Left cardiac atrium (tissue), 4 donors: Measurements from ENCODE around the gene TFIP11. TPM values are rescaled to one million over a fixed set of nuclear protein-coding genes. Genes with fewer than 3 reads are reported as not detected.
"Not testable (repeated sequence)": the region's sequence is repeated elsewhere in the genome, so short reads cannot be mapped to it uniquely, and the experiment has no call there.

ENCODE experiments used
- ATAC-seq, 2 donors: fragments of 200-7000 bp; cut with Tn5 transposase; one replicate each; pipeline ENCODE4 v1.9.1; 2020; ENCODE audit warnings: mild to moderate bottlenecking in 2 of 2, moderate library complexity in 2 of 2
- DNase-seq: peaks from one replicate; pipeline ENCODE4 v3.0.0-alpha.2; 2020
- intact Hi-C, 2 donors: fragments of 100-400 bp; cut with DNase I; formaldehyde crosslinking; loops; one replicate each; pipeline versions ENCODE4 v1.14.1 to v1.15.1; 2022 to 2023
- total RNA-seq, 2 donors: library from RNA; stranded (reverse); fragmentation: NEBNext Ultra II Directional; extraction: Animal tissue kit (Norgen Biotek cat#: 25700); gene quantifications; one replicate each; pipeline ENCODE4 v1.2.1, GENCODE V29; 2021
- donor health status: DM: no; HTN: yes; CAD: no.
- donor health status: DM: no; HTN: yes; CAD: no; lungs with severe emphysema.
- donor health status: DM: yes; HTN: yes; CAD: no.
- donor health status: Dilated cardiomyopathy.

The TFIP11 gene
- total RNA-seq, 2 donors from 2014 or later, result 19.9 to 20.4 TPM

DNA sequence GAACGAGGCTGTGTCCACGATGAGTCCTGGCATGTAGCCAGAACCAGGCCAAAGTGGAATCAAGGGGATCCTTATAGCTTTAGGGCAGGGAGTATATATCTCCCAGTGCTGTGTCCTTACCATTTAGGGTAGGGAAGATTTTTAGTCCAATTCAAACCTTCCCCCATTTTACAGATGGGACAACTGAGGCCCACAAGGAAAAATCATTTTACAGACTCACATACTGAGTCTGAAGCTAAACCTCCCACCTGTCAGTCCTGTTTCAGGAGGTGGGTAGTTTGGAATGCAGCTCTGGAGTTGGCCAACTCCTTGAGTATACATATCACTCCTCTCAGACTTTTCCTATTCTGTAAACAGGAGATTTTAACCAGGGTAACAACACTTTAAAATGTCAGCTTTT lies 33.1 kb upstream of the TFIP11 start:
- intact Hi-C loops, result no loop called here
- ATAC-seq (no peak), DNase-seq (no peak)

DNA sequence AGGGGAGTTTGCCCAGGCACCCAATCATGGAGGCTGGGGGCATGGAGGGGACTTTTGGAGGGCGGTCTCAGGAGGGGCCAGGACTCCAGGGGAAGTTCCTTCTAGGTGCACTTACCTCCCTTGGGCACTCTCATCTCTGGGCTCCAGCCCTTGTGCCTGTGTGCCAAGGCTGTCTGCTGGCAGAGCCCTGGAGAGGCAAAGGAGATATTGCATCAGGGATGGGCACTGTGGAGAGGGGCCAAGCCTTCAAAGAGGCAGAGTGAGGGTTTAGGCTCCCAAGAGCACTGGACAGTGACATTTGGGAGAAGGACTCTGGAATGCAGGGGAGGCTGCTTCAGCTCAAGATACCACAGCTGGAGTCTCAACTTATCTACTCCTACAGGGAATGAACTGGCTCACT lies 32.2 kb upstream of the TFIP11 start:
- DNase-seq, result no peak
- intact Hi-C loops, result no loop called here
- ATAC-seq, result peak in 1 of 2 donors; percentile 50

DNA sequence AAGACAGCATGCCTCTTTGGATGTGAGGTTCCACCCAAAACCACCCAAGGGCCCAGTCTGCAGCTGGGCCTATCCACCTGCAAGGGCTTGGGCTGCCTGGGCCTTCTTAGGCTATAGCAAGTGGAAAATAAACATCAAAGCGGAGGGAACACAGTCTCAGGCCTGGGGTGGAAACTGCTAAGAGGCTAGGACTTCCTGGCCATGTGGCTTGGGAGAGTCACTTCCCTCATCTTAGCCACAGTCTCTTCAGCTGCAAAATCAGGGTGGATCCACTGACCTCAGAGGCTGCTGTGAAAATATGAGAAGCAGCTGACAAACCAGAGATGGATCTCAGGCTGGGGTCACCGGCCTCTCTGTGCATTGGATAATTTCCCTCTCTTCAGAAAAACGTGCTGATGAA lies 30.6 kb upstream of the TFIP11 start:
- ATAC-seq, result peak in 1 of 2 donors; percentile 48
- intact Hi-C loops, result no loop called here
- DNase-seq, result no peak

DNA sequence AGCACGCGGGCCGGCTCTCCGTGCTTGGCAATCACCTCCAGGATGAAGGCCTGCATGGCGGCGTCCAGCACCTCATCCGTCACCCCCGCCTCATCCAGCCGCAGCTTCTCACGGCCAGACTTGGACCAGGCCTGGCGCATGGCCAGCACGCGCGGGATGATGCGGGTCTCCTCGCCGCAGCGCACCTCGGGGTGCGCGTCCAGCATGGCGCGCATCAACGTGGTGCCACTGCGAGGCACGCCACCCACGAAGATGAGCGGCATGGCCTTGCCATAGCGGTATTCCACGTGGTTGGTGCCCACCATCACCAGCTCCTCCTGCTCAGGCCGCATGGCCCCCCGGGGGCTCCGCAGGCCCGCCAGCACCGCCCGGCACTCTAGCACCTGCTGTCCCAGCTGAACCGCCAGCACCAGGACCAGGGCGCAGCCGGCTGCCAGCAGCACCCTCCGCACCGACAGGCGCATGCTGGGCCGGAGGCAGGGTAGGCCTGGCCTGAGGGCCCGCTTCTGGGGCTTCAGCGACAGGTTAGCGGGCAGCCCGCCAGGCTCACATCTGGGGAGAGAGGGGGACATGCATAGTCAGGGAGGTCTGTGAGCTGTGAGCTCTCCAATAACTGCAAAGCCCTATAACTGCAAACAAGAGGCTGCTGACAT lies 29.0 kb upstream of the TFIP11 start:
- DNase-seq, result no peak
- ATAC-seq, result no peak
- intact Hi-C loops, result no loop called here

DNA sequence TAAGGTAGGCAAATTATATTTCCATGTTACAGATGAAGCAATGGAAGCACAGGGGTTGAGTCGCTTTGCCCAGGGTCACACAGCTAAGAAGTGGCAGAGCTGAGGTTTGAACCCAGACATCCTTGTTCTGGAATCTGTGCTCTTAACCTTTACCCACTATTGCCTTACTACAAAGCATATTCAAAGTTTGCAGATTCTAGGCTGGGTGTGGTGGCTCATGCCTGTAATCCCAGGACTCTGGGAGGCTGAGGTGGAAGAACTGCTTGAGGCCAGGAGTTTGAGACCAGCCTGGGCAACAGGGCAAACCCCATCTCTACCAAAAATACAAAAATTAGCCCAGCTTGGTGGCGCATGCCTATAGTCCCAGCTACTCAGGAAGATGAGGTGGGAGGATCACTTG lies 27.8 kb upstream of the TFIP11 start:
- intact Hi-C loops, result no loop called here
- no peak for DNase-seq
- no peak for ATAC-seq

GRCh38 chr22:26536762-26537134 lies 24.5 kb upstream of the TFIP11 start:
- no peak for DNase-seq
- ATAC-seq, result no peak
- intact Hi-C loops, result no loop called here

- intact Hi-C loops, result no loop called here
- ATAC-seq, result no peak
- no peak for DNase-seq
These were observed 23.9 kb upstream of the TFIP11 start for GRCh38 chr22:26536056-26536761.

GRCh38 chr22:26535603-26535908 lies 23.3 kb upstream of the TFIP11 start:
- ATAC-seq (no peak), DNase-seq (no peak)
- intact Hi-C loops, result no loop called here

GRCh38 chr22:26534874-26535602 lies 22.8 kb upstream of the TFIP11 start:
- ATAC-seq (no peak), DNase-seq (no peak)
- intact Hi-C loops, result no loop called here

DNA sequence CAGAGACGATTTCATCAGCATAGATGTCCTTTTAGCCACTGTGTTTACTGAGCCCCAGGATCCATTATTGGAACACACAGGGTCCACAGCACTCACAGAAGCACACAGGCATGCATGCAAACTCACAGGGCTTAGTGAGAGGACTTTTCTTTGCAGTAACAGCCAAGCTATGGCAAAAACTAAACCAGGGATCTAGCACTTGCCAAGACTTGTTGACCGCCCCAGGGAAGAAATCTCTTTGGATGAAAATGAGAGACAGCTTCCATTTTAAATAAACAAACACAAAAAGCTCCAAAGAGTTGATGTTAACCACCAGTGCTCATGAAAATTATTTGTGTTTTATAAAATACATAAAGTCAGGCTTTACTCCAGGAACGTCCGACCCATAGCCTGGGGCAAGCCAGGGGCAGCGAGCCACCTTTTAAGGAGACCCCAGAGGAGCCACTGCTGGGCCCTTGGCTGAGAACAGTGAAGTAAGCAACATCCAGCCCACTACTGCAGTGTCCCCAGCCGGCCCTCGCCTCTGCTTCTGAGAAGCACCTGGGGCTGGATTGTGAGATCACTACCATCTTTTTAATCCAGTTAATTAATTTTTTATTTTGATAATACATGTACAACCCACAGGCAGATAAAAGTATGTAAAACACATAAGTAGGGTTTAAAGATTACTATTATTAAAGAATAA lies 22.0 kb upstream of the TFIP11 start:
- DNase-seq (no peak), ATAC-seq (no peak)
- intact Hi-C loops, result no loop called here

- ATAC-seq (peak; percentile 17 to 39), DNase-seq (no peak)
- intact Hi-C loops, result no loop called here
These were observed 17.1 kb upstream of the TFIP11 start for GRCh38 chr22:26529345-26529744.

DNA sequence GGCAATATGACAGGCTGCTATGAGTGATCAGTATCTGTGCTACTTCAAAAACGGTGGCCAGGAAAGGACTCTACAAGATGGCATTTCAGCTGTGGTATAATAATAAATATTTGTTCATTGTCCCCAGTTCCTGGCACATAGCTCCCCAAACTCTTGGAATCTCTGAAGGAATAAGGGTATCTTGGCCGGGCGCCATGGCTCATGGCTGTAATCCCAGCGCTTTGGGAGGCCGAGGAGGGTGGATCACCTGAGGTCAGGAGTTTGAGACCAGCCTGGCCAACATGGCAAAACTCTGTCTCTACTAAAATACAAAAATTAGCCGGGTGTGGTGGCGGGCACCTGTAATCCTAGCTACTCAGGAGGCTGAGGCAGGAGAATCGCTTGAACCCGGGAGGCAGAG lies 16.2 kb upstream of the TFIP11 start:
- intact Hi-C loops, DNase-seq, ATAC-seq: not testable (repeated sequence)

- intact Hi-C loops, result no loop called here
- ATAC-seq, result peak; percentile 75 to 78
- no peak for DNase-seq
These were observed 15.5 kb upstream of the TFIP11 start for GRCh38 chr22:26527574-26528465.

DNA sequence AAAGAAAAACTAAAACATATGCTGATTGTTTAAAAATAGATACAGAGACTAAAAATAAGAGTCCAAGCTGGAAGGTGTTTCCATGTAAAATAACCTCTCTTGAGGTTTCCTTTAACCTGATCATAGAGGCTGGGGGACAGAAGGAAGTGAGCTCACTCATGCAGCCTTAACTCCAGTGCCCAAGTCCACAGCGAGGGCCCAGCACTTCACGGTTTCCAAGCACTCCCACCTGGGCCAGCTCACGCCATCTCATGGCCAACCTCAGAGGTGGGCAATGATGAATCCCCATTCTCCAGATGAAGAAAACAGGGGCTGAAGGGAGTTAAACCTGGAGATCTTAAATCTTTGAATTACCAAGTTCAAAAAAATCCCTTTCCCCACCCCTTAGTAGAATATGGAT lies 14.9 kb upstream of the TFIP11 start:
- DNase-seq (no peak), ATAC-seq (no peak)
- intact Hi-C loops, result no loop called here

- intact Hi-C loops, result no loop called here
- DNase-seq (no peak), ATAC-seq (no peak)
These were observed 13.8 kb upstream of the TFIP11 start for GRCh38 chr22:26525946-26526564.

DNA sequence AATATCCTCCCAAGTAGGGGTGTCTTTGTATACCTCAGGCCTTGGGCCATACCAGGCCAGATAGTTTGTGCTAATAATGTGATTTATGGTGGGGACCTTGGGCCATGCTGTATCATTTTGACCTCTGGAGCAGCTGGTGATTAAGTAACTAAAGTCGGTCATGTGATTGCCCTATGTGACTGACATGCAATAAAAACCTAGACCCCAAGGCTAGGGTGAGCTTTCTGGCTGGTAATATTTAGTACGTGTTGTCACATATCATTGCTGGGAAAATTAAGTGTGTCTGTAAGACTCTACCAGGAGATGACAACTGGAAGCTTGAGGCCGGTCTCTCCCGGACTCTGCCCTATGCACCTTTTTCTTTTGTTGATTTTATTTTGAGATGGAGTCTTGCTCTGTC lies 12.6 kb upstream of the TFIP11 start:
- intact Hi-C loops, result no loop called here
- DNase-seq, result no peak
- ATAC-seq, result no peak

- DNase-seq, result no peak
- intact Hi-C loops, result no loop called here
- ATAC-seq, result no peak
These were observed 10.3 kb upstream of the TFIP11 start for GRCh38 chr22:26522592-26522991.

GRCh38 chr22:26522012-26522411 lies 9.7 kb upstream of the TFIP11 start:
- DNase-seq, result no peak
- no peak for ATAC-seq
- intact Hi-C loops, result no loop called here

DNA sequence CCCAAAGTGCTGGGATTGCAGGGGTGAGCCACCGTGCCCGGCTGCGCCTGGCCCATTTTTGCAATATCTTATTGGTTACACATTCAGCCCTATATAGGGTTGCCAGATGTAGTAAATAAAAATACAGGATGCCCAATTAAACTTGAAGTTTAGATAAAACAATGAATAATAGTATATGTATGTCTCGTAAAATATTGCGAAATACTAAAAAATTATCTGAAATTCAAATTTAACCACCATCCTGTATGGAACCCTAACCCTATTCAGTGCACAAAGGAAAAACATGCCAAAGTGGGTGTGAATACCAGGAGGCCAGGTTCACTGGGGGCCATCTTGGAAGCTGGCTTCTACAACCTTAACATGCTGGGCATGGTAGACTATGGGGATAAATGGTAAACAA lies 5.2 kb upstream of the TFIP11 start:
- intact Hi-C loops, result loop anchor here in 1 of 2 donors (10.0 kb wide), 1 partner anchor 67 kb away; no protein-coding TSS in a partner anchor

More for the DNA sequence above, 5.2 kb upstream of the TFIP11 start:
- DNase-seq (no peak), ATAC-seq (no peak)
